ENCODE results near the gene LCE1A. TPM values are rescaled to one million over a fixed set of nuclear protein-coding genes. Genes with fewer than 3 reads are reported as not detected.

The LCE1A gene
- total RNA-seq, 4 donors from 2014 or later = not detected

- Histone ChIP-seq H3K36me3 (no peaks in the 10 kb centered on the region), H3K27ac (no peak overlapping the region), H3K4me1 (no peaks in the 10 kb centered on the region), H3K27me3 (no peaks in the 10 kb centered on the region), H3K4me3 (no peak overlapping the region), H3K9me3 (no peaks in the 10 kb centered on the region)
- no peak for ATAC-seq
- TF ChIP-seq, protein P1, sequence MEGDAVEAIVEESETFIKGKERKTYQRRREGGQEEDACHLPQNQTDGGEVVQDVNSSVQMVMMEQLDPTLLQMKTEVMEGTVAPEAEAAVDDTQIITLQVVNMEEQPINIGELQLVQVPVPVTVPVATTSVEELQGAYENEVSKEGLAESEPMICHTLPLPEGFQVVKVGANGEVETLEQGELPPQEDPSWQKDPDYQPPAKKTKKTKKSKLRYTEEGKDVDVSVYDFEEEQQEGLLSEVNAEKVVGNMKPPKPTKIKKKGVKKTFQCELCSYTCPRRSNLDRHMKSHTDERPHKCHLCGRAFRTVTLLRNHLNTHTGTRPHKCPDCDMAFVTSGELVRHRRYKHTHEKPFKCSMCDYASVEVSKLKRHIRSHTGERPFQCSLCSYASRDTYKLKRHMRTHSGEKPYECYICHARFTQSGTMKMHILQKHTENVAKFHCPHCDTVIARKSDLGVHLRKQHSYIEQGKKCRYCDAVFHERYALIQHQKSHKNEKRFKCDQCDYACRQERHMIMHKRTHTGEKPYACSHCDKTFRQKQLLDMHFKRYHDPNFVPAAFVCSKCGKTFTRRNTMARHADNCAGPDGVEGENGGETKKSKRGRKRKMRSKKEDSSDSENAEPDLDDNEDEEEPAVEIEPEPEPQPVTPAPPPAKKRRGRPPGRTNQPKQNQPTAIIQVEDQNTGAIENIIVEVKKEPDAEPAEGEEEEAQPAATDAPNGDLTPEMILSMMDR (IDR thresholded peaks at IDR 0.05) = no peak
- TF ChIP-seq POLR2AphosphoS5 (IDR thresholded peaks at IDR 0.05) (no peak), EP300 (IDR thresholded peaks at IDR 0.05) (no peak), POLR2A (IDR thresholded peaks at IDR 0.05) (no peak)
Measured at GRCh38 chr1:152873495-152873894, 46.2 kb downstream of the LCE1A start.

DNA sequence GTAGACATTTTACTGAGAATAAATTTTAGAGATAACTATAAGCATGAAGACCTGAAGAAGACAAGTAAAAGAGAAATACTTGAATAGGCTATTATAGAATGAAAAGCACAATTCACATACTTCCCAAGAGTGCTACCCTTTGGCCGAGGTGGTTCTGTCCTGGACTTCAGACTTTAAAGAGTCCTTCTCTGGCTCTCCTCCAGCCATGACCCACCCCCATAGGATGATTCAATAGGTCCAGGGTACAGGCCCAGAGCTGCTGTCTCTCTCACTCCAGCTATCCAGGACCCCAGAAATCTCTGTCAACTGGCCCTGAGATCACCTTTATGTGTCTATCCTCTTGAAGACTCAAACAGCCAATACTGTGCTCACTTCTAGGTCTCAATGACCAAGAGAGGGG lies 49.6 kb downstream of the LCE1A start:
- no peak overlapping the region for H3K27ac ChIP-seq
- TF ChIP-seq POLR2A (IDR thresholded peaks at IDR 0.05) (no peak), POLR2AphosphoS5 (IDR thresholded peaks at IDR 0.05) (no peak), EP300 (IDR thresholded peaks at IDR 0.05) (no peak)
- TF ChIP-seq, protein P1 (IDR thresholded peaks at IDR 0.05) = no peak
- no peaks in the 10 kb centered on the region for H3K9me3 ChIP-seq
- H3K36me3 ChIP-seq = no peaks in the 10 kb centered on the region
- no peaks in the 10 kb centered on the region for H3K27me3 ChIP-seq
- 90 to 100% methylated on average over 1 of the region's 1 CpG for WGBS, 2 donors (ENCODE audit: low coverage in 1 of 2)
- H3K4me3 ChIP-seq = no peak overlapping the region
- ATAC-seq = no peak
- no peaks in the 10 kb centered on the region for H3K4me1 ChIP-seq

Other genes with a start within 250 kb of the LCE1A start
- gene LCE3D, start 247.0 kb upstream of the LCE1A start, total RNA-seq = 1 to 10 TPM in 1 of 4 donors, not detected in 3; 1.4 TPM
- gene LCE3C, start 227.2 kb upstream of the LCE1A start, total RNA-seq = not detected
- not detected for gene LCE3B, start 213.7 kb upstream of the LCE1A start, total RNA-seq
- not detected for gene LCE3A, start 204.4 kb upstream of the LCE1A start, total RNA-seq
- gene LCE2D, start 164.1 kb upstream of the LCE1A start, total RNA-seq = not detected
- gene LCE2C, start 152.2 kb upstream of the LCE1A start, total RNA-seq = not detected
- gene LCE2B, start 141.3 kb upstream of the LCE1A start, total RNA-seq = not detected
- not detected for gene LCE2A, start 129.1 kb upstream of the LCE1A start, total RNA-seq
- not detected for gene LCE4A, start 119.3 kb upstream of the LCE1A start, total RNA-seq
- gene KPRP, start 69.4 kb upstream of the LCE1A start, total RNA-seq = under 1 TPM in 1 of 4 donors, not detected in 3; 0.12 TPM
- gene LCE1F, start 52.3 kb upstream of the LCE1A start, total RNA-seq = not detected
- gene LCE1E, start 41.2 kb upstream of the LCE1A start, total RNA-seq = under 1 TPM in 1 of 4 donors, not detected in 3; 0.39 TPM
- not detected for gene LCE1D, start 30.8 kb upstream of the LCE1A start, total RNA-seq
- gene LCE1C, start 20.8 kb upstream of the LCE1A start, total RNA-seq = not detected
- gene LCE1B, start 15.5 kb upstream of the LCE1A start, total RNA-seq = not detected
- gene LCE6A, start 15.4 kb downstream of the LCE1A start, total RNA-seq = not detected
- not detected for gene LCE7A, start 32.5 kb downstream of the LCE1A start, total RNA-seq
- not detected for gene SMCP, start 50.8 kb downstream of the LCE1A start, total RNA-seq
- gene IVL, start 81.1 kb downstream of the LCE1A start, total RNA-seq = 10 to 100 TPM in 1 of 4 donors, 1 to 10 TPM in 1, under 1 TPM in 1, not detected in 1; 0.31 to 13.7 (median 1.1) TPM
- gene SPRR5, start 119.7 kb downstream of the LCE1A start, total RNA-seq = not detected
- not detected for gene SPRR4, start 143.2 kb downstream of the LCE1A start, total RNA-seq
- gene SPRR1A, start 156.6 kb downstream of the LCE1A start, total RNA-seq = not detected
- gene SPRR3, start 174.3 kb downstream of the LCE1A start, total RNA-seq = 100 to 1,000 TPM in 1 of 4 donors, 10 to 100 TPM in 2, 1 to 10 TPM in 1; 5.9 to 291 (median 21.5) TPM
- gene SPRR1B, start 203.7 kb downstream of the LCE1A start, total RNA-seq = 10 to 100 TPM in 2 of 4 donors, not detected in 2; 15.1 to 30.0 TPM
- 10 to 100 TPM in 2 of 4 donors, 1 to 10 TPM in 1, not detected in 1; 1.2 to 22.4 (median 10.6) TPM for gene SPRR2D, start 213.6 kb downstream of the LCE1A start, total RNA-seq
- gene SPRR2A, start 230.0 kb downstream of the LCE1A start, total RNA-seq = 10 to 100 TPM in 2 of 4 donors, under 1 TPM in 1, not detected in 1; 0.67 to 59.3 (median 22.1) TPM
- gene SPRR2B, start 244.1 kb downstream of the LCE1A start, total RNA-seq = not detected

Data from gastroesophageal sphincter (tissue), 4 donors.